Stimulated activated CD8-positive, alpha-beta memory T cell treated with anti-CD3 and anti-CD28 coated beads, Interleukin-15, amount 100 ng/mL, for 4 hours (primary cell): ENCODE data around the gene ASB16.

Experiments
- DNase-seq, 2 donors: peaks; one replicate each; pipeline ENCODE4 v3.0.0-alpha.2; 2020; ENCODE audit warnings: low read depth in 2 of 2

ASB16 gene

GRCh38 chr17:44221862-44222111, 51.3 kb downstream of the ASB16 start:
- DNase-seq, result no peak

GRCh38 chr17:44222112-44222869, 51.8 kb downstream of the ASB16 start:
- no peak for DNase-seq

DNA sequence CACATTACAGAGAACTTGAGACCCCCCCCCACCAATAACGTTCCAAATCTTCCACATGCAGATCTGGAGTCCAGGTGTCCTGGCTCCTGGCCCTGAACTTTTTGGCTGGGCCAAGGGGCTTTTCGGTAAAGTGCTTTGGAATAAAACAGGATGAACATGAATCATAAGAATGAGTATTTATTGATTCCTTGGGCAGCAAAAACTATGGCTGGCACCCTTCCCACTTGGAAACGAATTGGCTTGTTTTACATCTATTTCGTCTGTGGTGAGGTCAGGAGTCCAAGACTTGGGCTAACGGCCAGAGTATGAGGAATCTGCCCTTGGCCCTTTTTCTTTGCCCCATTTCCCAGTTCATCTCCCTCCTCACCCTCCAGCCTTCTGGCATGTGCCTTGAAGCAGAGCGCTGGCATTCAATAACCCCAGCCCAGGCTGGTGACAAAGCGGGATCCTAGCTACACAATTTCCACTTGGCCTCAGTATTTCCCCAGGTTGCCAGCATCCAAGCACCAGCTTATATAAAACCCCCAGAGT, 53.1 kb downstream of the ASB16 start:
- no peak for DNase-seq
